Cardiac muscle cell (in vitro differentiated cells and primary cell): ENCODE measurements around the gene FGFR1OP2. TPM values are rescaled to one million over a fixed set of nuclear protein-coding genes. Genes with fewer than 3 reads are reported as not detected.

ENCODE experiments used
- DNase-seq, 2 donors: peaks; one replicate each; pipeline versions ENCODE4 v3.0.0 to v3.0.0-alpha.2; 2010 to 2017; ENCODE audit warnings: low read depth in 1 of 2, low spot score in 1 of 2
- H3K27ac ChIP-seq: fragments of 200-600 bp; sonication (generic); 2 replicates; pipeline ENCODE4 v1.5.1; 2016
- H3K27me3 ChIP-seq: fragments of 200-600 bp; sonication (generic); 2 replicates; pipeline ENCODE4 v1.6.0; 2016; ENCODE audit warnings: control low read depth
- H3K36me3 ChIP-seq: fragments of 200-600 bp; sonication (generic); 2 replicates; pipeline ENCODE4 v1.5.1; 2016; ENCODE audit warnings: control low read depth
- H3K4me1 ChIP-seq: fragments of 200-600 bp; sonication (generic); 2 replicates; pipeline ENCODE4 v1.8.1; 2017; ENCODE audit warnings: low read depth, mild to moderate bottlenecking, mixed run types
- H3K4me3 ChIP-seq: fragments of 200-600 bp; sonication (generic); 2 replicates; pipeline ENCODE4 v1.5.1; 2016; ENCODE audit warnings: mild to moderate bottlenecking
- H3K9me3 ChIP-seq: fragments of 200-600 bp; sonication (generic); 2 replicates; pipeline ENCODE4 v1.5.1; 2017; ENCODE audit warnings: low read depth, mild to moderate bottlenecking, control low read depth
- CTCF ChIP-seq: IDR thresholded peaks from 2 replicates; pipeline ENCODE4 v1.5.1; 2012; ENCODE audit warnings: low read depth, mild to moderate bottlenecking, low read length
- polyA plus RNA-seq: library from polyadenylated mRNA; unstranded; fragments of >200 nt; fragmentation: Nextera tagmentation; extraction: Ambion mirVana; gene quantifications from 2 replicates; pipeline ENCODE4 v1.2.1, GENCODE V29; 2016
- total RNA-seq: library from RNA; depleted of rRNA; stranded (reverse); fragments of >200 nt; gene quantifications from 2 replicates; pipeline ENCODE4 v1.2.3, GENCODE V29; 2016

The FGFR1OP2 gene
- total and polyA plus RNA-seq, 2 experiments from 2014 or later = 27.4 to 59.1 TPM

DNA sequence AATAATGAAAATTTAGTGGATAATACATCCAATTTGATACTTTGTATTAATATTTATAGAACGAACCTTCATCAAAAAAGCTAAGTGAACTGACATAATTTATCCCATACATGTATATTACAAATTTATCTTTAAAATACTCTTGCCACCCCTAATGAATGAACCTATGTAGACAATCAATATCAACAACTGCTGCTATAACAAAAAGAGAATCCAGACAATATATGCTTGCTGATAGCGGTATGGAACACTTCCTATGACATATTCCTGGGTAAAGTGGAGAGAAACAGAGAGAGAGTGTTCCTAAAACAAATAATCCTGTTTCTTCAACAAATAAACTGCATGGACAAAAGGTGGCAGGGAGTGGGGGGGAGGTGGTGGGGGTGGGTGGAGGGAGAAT, 44.6 kb downstream of the FGFR1OP2 start:
- no peak for TF ChIP-seq CTCF
- no peaks in the 10 kb centered on the region for H3K4me1 ChIP-seq

DNA sequence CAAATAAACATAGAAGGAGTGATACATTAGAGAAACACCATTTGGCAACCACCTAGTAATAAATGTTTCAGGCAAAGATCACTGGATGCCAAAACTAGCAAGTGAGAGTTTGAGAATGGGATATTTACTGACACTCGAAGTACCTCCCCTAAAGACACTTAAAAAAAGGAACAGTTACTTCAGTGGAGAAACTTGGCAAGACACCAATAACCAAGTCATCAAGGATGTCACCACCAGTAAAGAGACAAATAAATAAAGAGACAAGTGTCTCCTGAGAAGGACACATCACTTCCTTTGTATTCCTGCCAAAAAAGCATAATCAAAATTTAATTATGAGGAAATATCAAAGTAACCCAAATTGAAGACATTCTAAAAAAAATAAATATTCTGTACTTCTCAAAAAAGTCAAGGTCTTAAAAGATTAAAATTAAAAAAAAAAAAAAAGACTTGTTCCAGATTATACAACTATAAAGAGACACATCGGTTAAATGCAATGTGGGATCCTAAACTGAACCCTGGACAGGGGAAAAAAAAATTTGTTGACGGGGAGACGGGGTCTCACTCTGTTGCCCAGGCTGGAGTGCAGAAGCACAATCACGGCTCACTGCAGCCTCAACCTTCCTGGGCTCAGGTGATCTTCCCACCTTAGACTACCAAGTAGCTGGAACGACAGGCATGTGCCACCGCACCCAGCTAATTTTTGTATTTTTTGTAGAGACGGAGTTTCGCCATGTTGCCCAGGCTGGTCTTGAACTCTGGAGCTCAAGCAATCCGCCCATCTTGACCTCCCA, 49.6 kb downstream of the FGFR1OP2 start:
- no peak overlapping the region for H3K4me3 ChIP-seq
- DNase-seq = no peak
- no peaks in the 10 kb centered on the region for H3K9me3 ChIP-seq
- no peaks in the 10 kb centered on the region for H3K4me1 ChIP-seq
- H3K27ac ChIP-seq = no peak overlapping the region
- no peaks in the 10 kb centered on the region for H3K36me3 ChIP-seq
- no peak for TF ChIP-seq CTCF
- H3K27me3 ChIP-seq = no peaks in the 10 kb centered on the region

More for the DNA sequence above, 44.6 kb downstream of the FGFR1OP2 start:
- Histone ChIP-seq H3K27ac (no peak overlapping the region), H3K9me3 (no peaks in the 10 kb centered on the region), H3K4me3 (no peak overlapping the region), H3K27me3 (no peaks in the 10 kb centered on the region), H3K36me3 (no peaks in the 10 kb centered on the region)
- DNase-seq = no peak

GRCh38 chr12:26988703-26989102, 50.4 kb downstream of the FGFR1OP2 start:
- DNase-seq = no peak
- TF ChIP-seq CTCF = no peak
- Histone ChIP-seq H3K4me1 (no peaks in the 10 kb centered on the region), H3K27ac (no peak overlapping the region), H3K27me3 (no peaks in the 10 kb centered on the region), H3K9me3 (no peaks in the 10 kb centered on the region), H3K4me3 (no peak overlapping the region), H3K36me3 (no peaks in the 10 kb centered on the region)

DNA sequence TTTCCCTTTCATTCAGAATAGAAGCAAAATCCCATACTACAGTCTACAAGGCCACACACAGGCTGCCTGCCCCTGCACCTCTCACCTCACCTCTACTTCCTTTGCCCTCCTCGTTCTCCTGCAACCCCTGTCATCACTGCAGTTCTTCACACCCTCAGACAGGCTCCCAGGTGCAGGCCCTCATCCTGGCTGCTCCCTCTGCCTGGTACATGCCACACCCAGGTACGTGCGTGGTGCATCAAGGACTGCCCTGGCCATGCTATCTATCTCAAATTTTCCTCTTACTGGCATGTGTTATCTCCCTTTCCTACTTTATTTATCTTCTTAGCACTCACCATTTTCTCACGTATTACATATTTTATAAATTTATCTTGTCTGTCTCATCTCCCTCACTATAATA, 51.6 kb downstream of the FGFR1OP2 start:
- no peaks in the 10 kb centered on the region for H3K27me3 ChIP-seq
- no peaks in the 10 kb centered on the region for H3K4me1 ChIP-seq
- TF ChIP-seq CTCF = no peak

DNA sequence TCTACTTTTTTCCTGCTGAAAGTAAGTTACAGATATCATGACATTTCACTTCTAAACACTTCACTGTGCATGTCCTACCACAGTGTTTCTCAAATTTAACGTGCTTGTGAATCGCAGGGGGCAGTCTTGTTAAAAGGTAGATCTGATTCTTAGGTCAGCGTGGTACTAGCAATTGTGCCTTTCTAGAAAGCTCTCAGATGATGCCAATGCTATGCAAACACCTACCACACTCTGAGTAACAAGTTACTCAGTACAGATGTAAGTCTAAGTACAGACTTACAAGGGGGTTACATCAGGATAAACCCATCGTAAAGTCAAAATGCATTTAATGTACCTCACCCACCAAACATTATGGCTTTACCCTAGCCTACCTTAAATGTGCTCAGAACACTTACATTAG, 53.6 kb downstream of the FGFR1OP2 start:
- H3K36me3 ChIP-seq = peaks cover 9% of the 10 kb centered on the region
- no peaks in the 10 kb centered on the region for H3K27me3 ChIP-seq
- H3K9me3 ChIP-seq = no peaks in the 10 kb centered on the region
- peak overlapping the region; percentile 30 for H3K27ac ChIP-seq
- TF ChIP-seq CTCF = no peak
- H3K4me3 ChIP-seq = no peak overlapping the region
- no peaks in the 10 kb centered on the region for H3K4me1 ChIP-seq
- DNase-seq = no peak

More for the DNA sequence above, 51.6 kb downstream of the FGFR1OP2 start:
- Histone ChIP-seq H3K4me3 (no peak overlapping the region), H3K27ac (no peak overlapping the region), H3K9me3 (no peaks in the 10 kb centered on the region), H3K36me3 (peaks cover 4% of the 10 kb centered on the region)
- no peak for DNase-seq
